COLO668 (cell line): ENCODE results near the gene BBX.
A peak's percentile ranks its signal among the peaks of the same experiment; 100 is the strongest.
"Not testable (repeated sequence)": the region's sequence is repeated elsewhere in the genome, so short reads cannot be mapped to it uniquely, and the experiment has no call there.

Experiments used
- DNase-seq: peaks from one replicate; lab custom pipeline; 2025; ENCODE audit not compliant: unreplicated experiment; lab: John Stamatoyannopoulos, UW

BBX gene

DNA sequence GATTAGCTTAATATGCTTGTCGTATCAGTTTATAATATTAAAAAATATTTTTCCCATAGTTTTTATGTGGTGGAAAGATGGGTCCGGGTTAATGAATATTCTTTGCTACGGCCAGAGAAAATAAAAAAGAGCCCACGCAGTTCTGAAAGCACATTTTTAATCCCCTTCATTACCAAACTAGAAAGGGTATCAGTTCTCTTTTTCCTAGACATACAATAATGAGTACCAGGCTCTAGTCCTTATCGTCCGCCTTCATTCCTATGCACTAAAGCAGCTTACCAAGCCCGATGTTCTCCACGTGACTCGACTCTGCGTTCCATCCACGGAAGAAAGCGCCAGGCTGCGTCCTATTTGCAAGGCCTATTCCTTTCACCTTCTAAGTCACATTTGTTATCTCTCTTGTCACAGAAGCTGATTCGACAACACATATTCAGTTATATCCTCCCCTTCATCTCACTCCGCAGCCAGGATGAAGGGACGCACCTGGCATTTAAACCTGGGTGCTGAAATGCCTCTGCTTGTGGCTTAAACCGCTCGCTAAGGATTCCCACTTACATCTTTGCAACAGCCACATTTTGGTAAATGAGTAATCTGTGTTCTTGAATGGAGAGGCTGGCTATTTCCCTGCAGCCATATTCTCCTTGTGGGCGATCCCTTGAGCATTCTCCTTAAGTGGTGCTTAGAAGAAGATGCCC, 311.1 kb downstream of the BBX start:
- DNase-seq = no peak

DNA sequence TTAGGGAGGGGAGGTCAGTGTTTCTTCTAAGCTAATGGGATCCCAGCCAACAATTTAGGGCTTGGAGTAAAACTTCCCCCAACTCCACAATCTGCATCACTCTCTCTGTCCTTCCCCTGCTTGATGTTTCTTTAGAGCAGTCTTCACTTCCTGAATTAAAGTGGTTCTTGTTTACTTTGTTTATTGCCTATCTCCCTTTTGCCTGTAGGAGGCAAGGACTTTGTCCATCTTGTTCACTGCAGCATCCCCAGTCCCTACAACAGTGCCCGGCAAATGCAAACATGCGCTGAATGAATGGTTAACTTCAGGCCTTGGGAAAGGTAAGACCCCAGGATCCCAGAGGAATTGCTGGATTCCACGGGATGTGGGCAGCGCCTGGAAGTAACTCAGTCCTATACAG, 312.2 kb downstream of the BBX start:
- DNase-seq = not testable (repeated sequence)

DNA sequence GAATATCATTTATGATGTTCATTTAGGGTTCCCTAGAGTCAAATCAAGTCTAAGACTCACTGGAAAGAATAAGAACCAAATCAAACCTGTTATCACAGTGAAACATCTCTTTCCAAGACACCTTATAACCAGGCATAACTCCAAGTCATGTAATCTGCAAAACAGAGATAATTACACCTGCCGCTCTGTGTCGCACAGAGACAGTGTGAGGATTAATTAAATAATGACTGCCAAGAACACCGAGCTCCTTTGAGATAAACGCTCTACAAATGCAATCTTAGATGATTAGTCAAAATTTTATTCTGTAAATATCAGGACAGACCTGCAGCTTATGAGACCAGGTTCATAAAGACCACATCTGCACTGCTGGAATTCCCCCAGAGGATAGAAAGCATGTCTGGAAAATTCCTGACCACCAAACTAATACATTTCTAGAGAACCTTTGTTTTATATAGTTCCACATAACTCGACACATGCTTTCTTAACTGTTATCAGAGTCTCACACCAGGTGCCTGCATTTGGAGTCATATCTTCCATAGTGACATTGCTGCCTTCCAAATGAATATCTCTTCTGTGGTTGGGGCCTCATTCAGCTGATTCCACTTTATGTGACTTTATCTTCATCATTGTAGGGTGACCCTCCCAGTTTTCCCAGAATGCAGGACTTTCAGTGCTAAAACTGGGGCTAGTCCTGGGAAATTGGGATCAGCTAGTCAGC, 315.3 kb downstream of the BBX start:
- DNase-seq = no peak

DNA sequence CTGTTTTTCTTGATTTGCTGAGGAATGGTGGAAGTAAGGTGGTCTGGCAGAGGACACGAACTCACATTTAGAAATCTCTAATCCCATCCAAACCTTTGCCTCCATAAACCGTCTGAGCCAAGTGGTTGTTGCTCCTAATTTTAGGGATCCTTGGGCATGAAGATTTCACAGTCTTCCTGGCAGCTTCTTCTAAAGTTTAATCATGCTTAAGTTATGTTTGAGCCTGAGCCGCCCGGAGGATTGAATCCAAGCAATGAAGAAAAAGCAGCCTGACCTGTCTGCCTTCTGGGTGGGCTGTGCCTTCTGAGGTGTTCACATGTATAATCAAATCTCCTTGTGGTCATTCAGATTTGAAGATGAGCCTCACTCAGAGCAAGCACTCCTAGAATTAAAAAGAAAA, 319.1 kb downstream of the BBX start:
- DNase-seq = no peak

DNA sequence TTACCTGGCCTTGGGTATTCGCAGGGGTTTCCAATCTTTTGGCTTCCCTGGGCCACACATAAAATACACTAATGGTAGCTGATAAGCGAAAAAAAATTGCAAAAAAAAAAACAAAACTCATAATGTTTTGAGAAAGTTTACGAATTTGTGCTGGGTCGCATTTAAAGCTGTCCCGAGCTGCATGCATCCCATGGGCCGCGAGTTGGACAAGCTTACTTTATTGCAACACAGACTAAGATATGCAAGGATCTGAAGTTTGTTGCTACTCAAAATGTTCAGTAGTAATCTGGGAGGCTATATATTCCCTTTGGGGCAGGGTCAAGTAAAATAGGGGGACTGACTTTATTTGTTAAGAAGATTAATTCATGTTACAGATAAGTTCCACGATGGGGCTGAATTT, 320.2 kb downstream of the BBX start:
- DNase-seq = no peak

DNA sequence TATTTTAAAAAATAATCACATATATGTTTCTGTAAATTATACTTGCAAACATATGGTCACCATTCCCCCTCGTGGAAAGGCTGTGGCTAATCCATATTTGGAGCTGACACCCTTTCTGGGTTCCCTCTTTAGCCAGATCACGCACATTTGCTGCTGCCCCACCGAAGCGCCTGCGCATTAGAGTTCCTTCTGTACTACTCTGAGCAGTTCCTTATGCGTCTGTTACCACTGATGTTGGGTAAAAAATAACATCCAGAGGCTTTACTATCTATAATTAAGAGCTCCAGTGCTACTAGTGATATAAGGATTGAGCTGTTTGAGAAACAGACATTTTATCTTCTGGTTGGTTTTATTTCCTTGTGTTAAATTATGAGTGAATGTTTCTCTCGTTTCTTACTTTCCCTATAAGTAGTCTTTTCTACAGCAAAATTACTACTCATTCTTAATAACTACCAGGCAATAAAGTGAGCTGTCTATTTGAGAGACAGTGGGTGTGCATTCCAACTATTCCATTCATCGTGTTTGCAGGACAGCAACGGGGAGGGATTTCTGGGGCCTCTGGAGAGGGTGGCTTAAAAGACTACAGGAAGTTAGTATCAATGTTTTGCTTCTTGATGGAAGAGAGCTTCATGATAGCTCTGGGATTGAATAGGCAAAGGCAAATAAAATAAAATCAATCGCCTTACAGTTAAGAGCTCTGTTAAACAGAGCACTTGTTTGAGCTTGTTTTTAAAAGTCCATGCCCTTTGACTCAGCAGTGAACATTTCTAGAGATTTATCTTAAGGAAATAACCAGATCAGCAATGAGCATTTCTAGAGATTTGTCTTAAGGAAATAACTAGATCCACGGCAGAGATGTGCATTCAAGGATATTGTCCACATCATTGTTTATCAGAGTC, 322.9 kb downstream of the BBX start:
- no peak for DNase-seq

DNA sequence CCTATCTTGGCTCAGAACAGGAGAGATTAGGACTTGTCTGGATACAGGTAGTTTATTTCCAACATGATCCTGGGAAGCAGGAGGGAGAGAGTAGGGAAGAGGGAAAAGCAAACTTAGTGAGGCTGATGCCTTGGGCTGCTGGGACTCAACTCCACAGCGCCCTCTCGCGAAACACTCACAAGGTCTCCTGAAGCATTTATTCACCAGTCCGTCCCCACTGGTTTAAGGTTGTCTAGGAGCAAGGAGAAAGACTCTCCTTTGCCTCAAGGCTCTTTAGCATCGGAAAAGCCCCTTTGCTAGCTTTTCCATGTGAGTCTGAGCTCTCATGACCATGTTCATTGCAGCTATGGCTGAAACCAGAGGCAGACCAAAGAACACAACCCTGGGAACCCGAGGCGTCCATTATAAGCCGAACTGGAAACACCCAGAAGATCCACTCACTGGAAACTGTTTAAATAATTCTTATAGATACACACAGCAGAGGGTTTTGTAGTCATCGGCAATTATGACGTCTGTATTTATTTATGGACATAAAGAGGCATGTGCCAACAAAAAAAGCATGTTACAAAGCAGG, 323.6 kb downstream of the BBX start:
- DNase-seq = peak; percentile 11

DNA sequence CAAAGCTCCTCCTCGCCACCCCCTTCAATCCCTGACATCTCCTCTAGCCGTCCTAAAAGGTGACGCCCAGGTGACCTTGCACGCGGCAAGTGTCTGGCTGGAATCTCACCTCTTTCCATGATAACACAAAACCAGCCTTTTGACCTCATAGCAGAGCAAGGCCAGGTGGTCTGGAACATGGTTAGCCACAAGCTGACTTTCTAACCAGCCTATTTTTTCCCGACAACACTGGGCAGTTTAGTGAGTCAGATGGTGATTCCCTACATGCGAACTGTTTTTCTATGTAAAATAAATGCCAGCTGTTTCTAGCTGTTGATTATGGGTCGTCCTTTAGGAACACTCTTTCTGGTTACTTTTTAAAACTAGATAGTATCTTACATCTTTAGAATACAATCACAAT, 325.0 kb downstream of the BBX start:
- DNase-seq = no peak

DNA sequence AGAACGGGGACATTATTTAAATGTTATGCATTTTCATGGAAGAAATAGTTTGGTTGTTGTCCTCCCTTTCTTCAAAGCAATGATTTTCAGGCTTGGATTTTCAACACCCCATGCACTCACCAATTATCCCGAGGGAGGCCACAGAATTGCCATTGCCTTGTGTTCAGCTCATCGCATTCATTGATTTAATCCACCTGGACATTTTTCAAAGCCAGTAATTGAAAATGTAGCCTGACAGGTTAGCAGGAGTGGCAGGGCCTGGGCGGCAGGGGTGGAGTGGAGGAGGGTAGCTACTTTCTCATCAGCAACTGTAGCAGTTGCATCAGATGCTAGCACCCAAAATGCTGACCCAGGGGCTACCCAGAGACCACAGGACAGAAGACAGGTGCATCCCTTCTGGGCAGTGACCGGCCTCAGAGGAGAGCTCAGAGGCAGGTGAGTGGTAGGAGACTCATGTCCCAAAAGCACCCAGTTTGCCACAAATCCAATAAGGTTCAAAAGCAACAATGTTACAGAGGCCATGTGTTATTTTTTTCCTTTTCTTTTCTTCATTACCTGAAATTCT, 325.7 kb downstream of the BBX start:
- no peak for DNase-seq

DNA sequence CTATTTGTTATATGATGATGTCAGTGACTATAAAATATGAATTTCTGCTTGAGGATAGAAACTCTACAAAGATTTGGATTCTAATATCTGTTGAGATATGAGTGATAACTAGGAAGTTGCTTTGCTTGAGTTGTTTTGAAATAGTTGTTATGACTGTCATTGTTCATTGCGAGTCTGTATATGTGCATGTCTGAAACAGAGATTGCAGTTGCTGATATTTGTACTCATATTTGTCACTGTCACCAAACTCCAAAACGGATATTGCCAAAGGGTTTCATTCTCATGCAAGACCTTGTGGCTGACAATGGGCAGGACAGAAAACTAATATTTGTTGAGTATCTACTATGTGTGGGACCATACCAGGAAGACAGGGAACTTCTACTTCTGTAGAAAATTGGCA, 327.9 kb downstream of the BBX start:
- DNase-seq = no peak

DNA sequence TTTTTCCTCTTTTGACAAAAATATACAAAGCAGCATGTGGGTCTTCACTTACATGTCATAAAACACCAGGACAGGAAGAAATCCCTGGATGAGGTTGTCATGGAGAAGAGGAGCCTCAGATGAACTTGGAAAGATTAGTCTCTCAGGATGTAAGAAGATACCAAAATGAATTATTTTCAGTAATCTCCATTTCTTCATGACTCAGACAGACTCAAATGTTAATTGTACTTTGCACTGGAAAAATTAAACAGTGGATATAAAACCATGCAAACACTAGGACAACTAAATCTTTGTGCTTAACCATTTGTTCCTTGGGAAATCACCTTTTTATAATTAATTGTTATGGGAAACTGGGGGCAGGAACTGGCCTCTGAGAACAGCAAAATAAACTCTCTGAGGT, 331.1 kb downstream of the BBX start:
- no peak for DNase-seq

DNA sequence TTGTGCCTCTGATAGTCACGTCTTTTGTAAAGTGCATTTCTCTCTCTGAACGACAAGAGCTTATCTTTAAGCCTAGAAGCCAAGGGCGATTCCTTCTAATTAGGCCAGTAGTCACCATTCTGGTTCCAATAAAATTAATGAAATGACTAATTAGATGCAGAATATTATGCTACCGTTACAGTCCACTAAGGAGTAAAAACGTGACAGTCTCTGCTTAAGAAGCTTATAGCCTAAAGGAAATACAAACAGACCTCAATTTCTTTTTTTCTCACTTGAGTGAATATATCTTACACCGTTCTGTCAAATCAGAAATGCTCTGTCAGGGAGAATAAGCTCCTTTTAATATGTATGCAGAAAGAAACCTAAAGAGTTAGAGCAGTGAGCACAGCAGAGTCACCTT, 332.0 kb downstream of the BBX start:
- DNase-seq = no peak

DNA sequence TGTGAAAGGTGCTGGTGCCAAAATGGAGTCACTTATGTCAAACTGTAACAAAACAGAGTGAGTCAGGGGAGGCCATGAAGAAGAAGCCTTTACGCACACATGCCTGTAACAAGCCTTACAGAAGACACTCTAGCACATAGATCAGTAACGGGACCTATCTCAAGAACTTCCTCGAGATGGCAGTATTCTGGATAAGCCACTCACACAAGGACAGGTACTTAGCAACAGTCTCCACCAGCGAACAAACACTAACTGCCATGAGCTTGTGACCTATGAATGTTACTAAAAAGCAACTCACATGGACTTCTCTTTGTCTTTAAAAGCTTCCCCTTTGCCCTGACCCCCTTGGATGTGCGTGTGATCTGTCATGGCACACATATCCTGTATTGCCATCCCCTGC, 332.9 kb downstream of the BBX start:
- DNase-seq = no peak

DNA sequence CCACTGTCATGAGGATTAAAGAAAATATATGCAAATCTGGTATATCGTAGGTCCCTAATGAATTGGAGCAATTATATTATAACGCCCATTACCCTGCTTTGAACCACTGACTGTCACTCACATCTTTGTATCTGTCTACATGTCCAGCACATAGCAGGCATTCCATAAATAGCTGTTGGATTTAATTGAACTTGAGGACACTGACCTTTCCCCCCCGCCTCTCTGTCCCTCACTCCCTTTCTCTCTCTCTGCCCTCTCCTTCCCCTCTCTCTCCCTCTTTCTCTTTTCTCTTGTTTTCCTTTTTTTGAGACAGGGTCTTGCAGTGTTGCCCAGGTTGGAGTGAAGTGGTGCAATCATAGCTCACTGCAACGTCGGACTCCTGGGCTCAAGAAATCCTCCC, 335.1 kb downstream of the BBX start:
- no peak for DNase-seq

DNA sequence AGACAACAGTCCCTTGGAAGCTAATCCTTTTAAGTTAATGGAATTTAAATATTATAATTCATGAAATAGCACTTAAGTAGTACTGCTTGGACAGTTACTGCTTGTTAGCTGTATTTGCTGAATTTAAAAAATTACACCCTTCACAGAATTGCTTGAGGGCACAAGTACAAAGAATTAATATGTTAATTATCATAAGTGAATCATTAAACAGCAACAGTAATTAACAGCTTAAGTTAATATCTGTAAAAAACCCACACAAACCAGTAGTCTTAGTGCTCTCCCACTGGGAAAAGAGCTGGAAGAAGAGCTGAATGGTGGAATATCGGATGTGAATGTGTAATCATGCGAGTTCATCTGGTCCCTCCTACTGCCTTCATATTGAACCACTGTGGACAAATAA, 336.1 kb downstream of the BBX start:
- no peak for DNase-seq
